Right lobe of liver (tissue), 6 donors: ENCODE measurements around the gene VAV3. TPM values are rescaled to one million over a fixed set of nuclear protein-coding genes. Genes with fewer than 3 reads are reported as not detected.

ENCODE experiments used
- ATAC-seq, 4 donors: fragments of 200-7000 bp; cut with Tn5 transposase; one replicate each; pipeline ENCODE4 v1.9.1; 2020; ENCODE audit warnings: mild to moderate bottlenecking in 4 of 4, moderate library complexity in 4 of 4
- DNase-seq, 3 donors: peaks; one replicate each; pipeline ENCODE4 v3.0.0-alpha.2; 2020
- H3K27ac ChIP-seq, 3 donors: fragments of 200-600 bp; one replicate each; pipeline ENCODE4 v1.8.0; 2022
- H3K27me3 ChIP-seq, 2 donors: fragments of 200-600 bp; one replicate each; pipeline ENCODE4 v1.8.0; 2022
- H3K36me3 ChIP-seq, 4 donors: fragments of 200-600 bp; sonication (generic) in 1 of 4; one replicate each; pipeline versions ENCODE4 v1.5.1 to v1.8.0; 2017 to 2022; ENCODE audit warnings: control low read depth in 1 of 4
- H3K4me1 ChIP-seq, 4 donors: fragments of 200-600 bp; sonication (generic) in 1 of 4; one replicate each; pipeline versions ENCODE4 v1.5.1 to v1.8.0; 2017 to 2022; ENCODE audit warnings: control low read depth in 1 of 4
- H3K4me3 ChIP-seq, 3 donors: fragments of 200-600 bp; one replicate each; pipeline ENCODE4 v1.8.0; 2022
- H3K9me3 ChIP-seq, 4 donors: fragments of 200-600 bp; sonication (generic) in 1 of 4; one replicate each; pipeline versions ENCODE4 v1.5.1 to v1.8.0; 2017 to 2022; ENCODE audit warnings: control low read depth in 1 of 4
- CTCF ChIP-seq, 4 donors: fragments of 200-600 bp in 3 of 4; fragments of 450-650 bp in 1 of 4; IDR thresholded peaks; one replicate each; pipeline versions ENCODE4 v1.5.1 to v1.8.0; 2016 to 2022; ENCODE audit warnings: antibody characterized with exemption in 4 of 4, mild to moderate bottlenecking in 2 of 4
- POLR2A ChIP-seq: fragments of 450-650 bp; IDR thresholded peaks from one replicate; pipeline ENCODE4 v1.6.1; 2017; ENCODE audit warnings: antibody characterized with exemption, mild to moderate bottlenecking
- WGBS: methylation state at CpG from one replicate; pipeline ENCODE4 v1.1.6; 2018; ENCODE audit warnings: low coverage, low lambda C conversion rate; ENCODE audit not compliant: insufficient coverage; ENCODE audit errors: missing lambda C conversion rate; 5-methylcytosine and 5-hydroxymethylcytosine counted together
- intact Hi-C, 2 donors: fragments of 100-400 bp; cut with DNase I; formaldehyde crosslinking; loops; one replicate each; pipeline versions ENCODE4 v1.11.2 to v1.14.1; 2022
- total RNA-seq, 6 experiments: library from RNA; depleted of rRNA in 2 of 6; stranded (reverse); fragments of >200 nt in 2 of 6; fragmentation: NEBNext Ultra II Directional in 3 of 6; extraction: Animal tissue kit (Norgen Biotek cat#: 25700) in 3 of 6; gene quantifications; one replicate each; pipeline versions ENCODE4 v1.1.0 to v1.2.4, GENCODE V29; 2016 to 2023
- donor health status: DM: no; HTN: yes; CAD: no.
- donor health status: DM: no; HTN: no; CAD: no.
- donor health status: DM: no; HTN: no; CAD: no.
- donor health status: DM: no; HTN: yes; CAD: no.
- donor health status: DM: no; HTN: yes; CAD: no.

The VAV3 gene
- total RNA-seq, 6 experiments from 2014 or later = 0.77 to 3.6 (median 1.5) TPM

- DNase-seq (no peak), ATAC-seq (no peak)
- Histone ChIP-seq H3K4me3 (no peak overlapping the region), H3K27ac (no peak overlapping the region), H3K4me1 (peaks cover 0 to 8% (median 0%) of the 10 kb centered on the region in 4 donors), H3K9me3 (no peaks in the 10 kb centered on the region), H3K27me3 (no peaks in the 10 kb centered on the region), H3K36me3 (no peaks in the 10 kb centered on the region)
- intact Hi-C loops = no loop called here
- no peak for TF ChIP-seq CTCF (IDR thresholded peaks at IDR 0.05)
- TF ChIP-seq POLR2A = no peak
- WGBS = 82% methylated on average over 1 of the region's 1 CpG
Measured at GRCh38 chr1:107594536-107594935, 370.4 kb downstream of the VAV3 start.

GRCh38 chr1:107593501-107594209 is 371.3 kb downstream of the VAV3 start:
- no peak for TF ChIP-seq CTCF (IDR thresholded peaks at IDR 0.05)
- no peak for TF ChIP-seq POLR2A
- 53% methylated on average over 2 of the region's 2 CpGs for WGBS
- ATAC-seq = peak in 2 of 4 donors; percentile 41 to 53

GRCh38 chr1:107590900-107591622 is 373.9 kb downstream of the VAV3 start:
- Histone ChIP-seq H3K4me1 (no peaks in the 10 kb centered on the region), H3K27ac (no peak overlapping the region), H3K9me3 (no peaks in the 10 kb centered on the region), H3K27me3 (no peaks in the 10 kb centered on the region), H3K36me3 (no peaks in the 10 kb centered on the region), H3K4me3 (no peak overlapping the region)
- intact Hi-C loops = no loop called here
- TF ChIP-seq CTCF (IDR thresholded peaks at IDR 0.05) (no peak), POLR2A (no peak)
- ATAC-seq (peak in 3 of 4 donors; percentile 45 to 69 (median 55)), DNase-seq (no peak)
- 64% methylated on average over 4 of the region's 4 CpGs for WGBS

More at GRCh38 chr1:107593501-107594209, 371.3 kb downstream of the VAV3 start:
- intact Hi-C loops = no loop called here
- H3K4me3 ChIP-seq = no peak overlapping the region
- peaks cover 0 to 8% (median 0%) of the 10 kb centered on the region in 4 donors for H3K4me1 ChIP-seq
- H3K27ac ChIP-seq = no peak overlapping the region
- no peaks in the 10 kb centered on the region for H3K36me3 ChIP-seq
- H3K27me3 ChIP-seq = no peaks in the 10 kb centered on the region
- H3K9me3 ChIP-seq = no peaks in the 10 kb centered on the region
- no peak for DNase-seq

GRCh38 chr1:107590087-107590486 is 374.9 kb downstream of the VAV3 start:
- no peaks in the 10 kb centered on the region for H3K9me3 ChIP-seq
- no peak for TF ChIP-seq CTCF (IDR thresholded peaks at IDR 0.05)
- no peak for TF ChIP-seq POLR2A
- intact Hi-C loops = no loop called here
- no peak overlapping the region for H3K27ac ChIP-seq
- H3K27me3 ChIP-seq = no peaks in the 10 kb centered on the region
- no peak overlapping the region for H3K4me3 ChIP-seq
- DNase-seq (no peak), ATAC-seq (no peak)
- H3K4me1 ChIP-seq = no peaks in the 10 kb centered on the region
- no peaks in the 10 kb centered on the region for H3K36me3 ChIP-seq
